Calu3 (cell line): ENCODE results near the gene IDI2. TPM values are rescaled to one million over a fixed set of nuclear protein-coding genes. Genes with fewer than 3 reads are reported as not detected.

ENCODE experiments used
- BruUV-seq: library from RNA; stranded (reverse); fragments of 400-500 nt; replicated peaks from 2 replicates; lab custom pipeline; 2021; lab: Mats Ljungman, UMichigan
- CTCF ChIA-PET: fragments of 300-600 bp; sonication (Branson Sonifier 250); formaldehyde crosslinking; loops from one replicate; lab custom pipeline; 2022; ENCODE audit warnings: antibody characterized with exemption; lab: Charles Lee
- DNase-seq: peaks from one replicate; pipeline ENCODE4 v3.0.0; 2022
- H3K27ac Mint-ChIP-seq: one replicate; pipeline ENCODE4 v1.8.0; 2022; ENCODE audit warnings: mixed read lengths; ENCODE audit not compliant: unreplicated experiment
- H3K27me3 Mint-ChIP-seq: one replicate; pipeline ENCODE4 v1.8.0; 2022; ENCODE audit warnings: mixed read lengths; ENCODE audit not compliant: unreplicated experiment
- H3K36me3 Mint-ChIP-seq: one replicate; pipeline ENCODE4 v1.8.0; 2022; ENCODE audit warnings: mild to moderate bottlenecking, moderate library complexity, mixed read lengths; ENCODE audit not compliant: insufficient read depth, unreplicated experiment
- H3K4me1 Mint-ChIP-seq: one replicate; pipeline ENCODE4 v1.8.0; 2022; ENCODE audit warnings: mild to moderate bottlenecking, low read depth, mixed read lengths; ENCODE audit not compliant: unreplicated experiment
- H3K4me3 Mint-ChIP-seq: one replicate; pipeline ENCODE4 v1.8.0; 2022; ENCODE audit warnings: mild to moderate bottlenecking, low read depth, moderate library complexity, mixed read lengths; ENCODE audit not compliant: unreplicated experiment
- H3K9me3 Mint-ChIP-seq: one replicate; pipeline ENCODE4 v1.8.0; 2022; ENCODE audit warnings: low read depth, mixed read lengths; ENCODE audit not compliant: unreplicated experiment
- intact Hi-C: fragments of 100-400 bp; cut with micrococcal nuclease; formaldehyde crosslinking; loops from one replicate; pipeline ENCODE4 v1.10.0; 2022; ENCODE audit not compliant: unreplicated experiment
- total RNA-seq: library from RNA; stranded (reverse); gene quantifications from 2 replicates; pipeline ENCODE4 v1.2.3, GENCODE V29; 2022
- TF ChIP-seq, protein P1 (sequence below): fragments of 200-600 bp; IDR thresholded peaks from one replicate; pipeline ENCODE4 v1.8.0; 2022; ENCODE audit warnings: antibody characterized with exemption; ENCODE audit not compliant: unreplicated experiment

The IDI2 gene
- total RNA-seq, 1 experiment from 2014 or later, result not detected

DNA sequence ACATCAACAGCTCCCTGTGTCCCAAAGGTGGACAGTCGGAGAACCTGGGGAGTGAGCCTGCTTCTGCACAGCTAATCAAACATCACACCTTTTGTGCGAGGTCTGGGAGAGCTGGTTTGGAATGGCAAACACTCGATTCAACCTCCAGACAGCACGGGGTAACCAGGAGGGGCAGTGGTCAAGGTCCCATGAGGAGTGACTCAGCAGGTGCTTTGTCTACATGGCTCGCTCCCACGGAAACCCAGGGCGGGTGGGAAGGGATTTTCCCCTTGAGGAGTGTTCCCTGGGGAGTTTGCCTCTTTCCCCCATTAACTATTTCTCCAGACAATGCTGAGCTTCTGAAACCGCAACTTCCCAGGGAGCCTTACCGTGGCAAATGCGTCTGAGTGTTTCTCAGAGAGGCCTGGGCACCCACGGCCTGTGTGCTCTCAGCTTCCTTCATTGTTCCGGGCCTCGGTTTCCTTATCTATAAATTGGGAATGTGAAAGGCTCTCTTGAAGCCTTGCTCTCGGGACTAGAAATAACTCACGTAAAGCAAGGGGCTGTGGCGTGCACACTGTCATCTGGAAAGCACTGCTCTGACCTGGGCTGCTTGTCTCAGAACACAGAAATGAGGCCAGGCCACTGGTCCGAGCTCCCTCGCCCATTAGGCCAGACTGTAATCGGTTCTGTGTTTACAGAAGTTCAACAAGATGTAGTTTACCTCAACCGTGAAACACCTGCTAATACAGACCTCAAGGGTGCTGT lies 51.4 kb downstream of the IDI2 start:
- TSS peak; percentile 78 for BruUV-seq
- peak; percentile 79 for DNase-seq
- intact Hi-C loops, result loop anchor here (1.0 kb wide), 1 partner anchor 10 kb away; no protein-coding TSS in a partner anchor
- Mint-ChIP-seq H3K36me3 (peaks cover 31% of the 10 kb centered on the region), H3K27me3 (no peaks in the 10 kb centered on the region), H3K4me3 (no peak overlapping the region), H3K27ac (peak overlapping the region; percentile 91), H3K9me3 (peaks cover 11% of the 10 kb centered on the region), H3K4me1 (peaks cover 49% of the 10 kb centered on the region)
- TF ChIP-seq, protein P1, sequence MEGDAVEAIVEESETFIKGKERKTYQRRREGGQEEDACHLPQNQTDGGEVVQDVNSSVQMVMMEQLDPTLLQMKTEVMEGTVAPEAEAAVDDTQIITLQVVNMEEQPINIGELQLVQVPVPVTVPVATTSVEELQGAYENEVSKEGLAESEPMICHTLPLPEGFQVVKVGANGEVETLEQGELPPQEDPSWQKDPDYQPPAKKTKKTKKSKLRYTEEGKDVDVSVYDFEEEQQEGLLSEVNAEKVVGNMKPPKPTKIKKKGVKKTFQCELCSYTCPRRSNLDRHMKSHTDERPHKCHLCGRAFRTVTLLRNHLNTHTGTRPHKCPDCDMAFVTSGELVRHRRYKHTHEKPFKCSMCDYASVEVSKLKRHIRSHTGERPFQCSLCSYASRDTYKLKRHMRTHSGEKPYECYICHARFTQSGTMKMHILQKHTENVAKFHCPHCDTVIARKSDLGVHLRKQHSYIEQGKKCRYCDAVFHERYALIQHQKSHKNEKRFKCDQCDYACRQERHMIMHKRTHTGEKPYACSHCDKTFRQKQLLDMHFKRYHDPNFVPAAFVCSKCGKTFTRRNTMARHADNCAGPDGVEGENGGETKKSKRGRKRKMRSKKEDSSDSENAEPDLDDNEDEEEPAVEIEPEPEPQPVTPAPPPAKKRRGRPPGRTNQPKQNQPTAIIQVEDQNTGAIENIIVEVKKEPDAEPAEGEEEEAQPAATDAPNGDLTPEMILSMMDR, result no peak
- CTCF ChIA-PET, result interaction anchor here (2.1 to 2.2 kb wide), 2 partner anchors 10 to 12 kb away, joined by 10 to 12 read pairs; no protein-coding TSS in a partner anchor

DNA sequence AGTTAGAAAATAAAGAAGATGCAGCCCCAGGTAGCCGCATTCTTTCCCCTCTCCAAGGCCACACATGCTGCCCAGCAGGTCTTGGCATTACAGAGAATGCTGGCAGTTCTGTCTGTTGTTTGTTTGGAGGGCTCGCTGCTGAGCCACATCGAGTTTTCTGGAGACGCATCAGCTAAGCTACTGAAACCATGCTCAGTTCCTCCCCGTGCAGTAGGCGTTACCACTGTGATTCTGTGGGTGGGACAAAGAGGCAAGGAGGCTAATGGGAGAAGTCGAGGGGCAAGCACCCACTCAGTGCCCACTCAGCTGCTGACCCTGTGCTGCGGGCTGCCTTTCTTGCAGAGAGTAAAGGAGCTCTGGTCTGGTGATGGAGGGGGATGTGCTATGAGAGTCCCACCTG lies 52.9 kb downstream of the IDI2 start:
- intact Hi-C loops, result no loop called here
- peak overlapping the region; percentile 70 for H3K27ac Mint-ChIP-seq

DNA sequence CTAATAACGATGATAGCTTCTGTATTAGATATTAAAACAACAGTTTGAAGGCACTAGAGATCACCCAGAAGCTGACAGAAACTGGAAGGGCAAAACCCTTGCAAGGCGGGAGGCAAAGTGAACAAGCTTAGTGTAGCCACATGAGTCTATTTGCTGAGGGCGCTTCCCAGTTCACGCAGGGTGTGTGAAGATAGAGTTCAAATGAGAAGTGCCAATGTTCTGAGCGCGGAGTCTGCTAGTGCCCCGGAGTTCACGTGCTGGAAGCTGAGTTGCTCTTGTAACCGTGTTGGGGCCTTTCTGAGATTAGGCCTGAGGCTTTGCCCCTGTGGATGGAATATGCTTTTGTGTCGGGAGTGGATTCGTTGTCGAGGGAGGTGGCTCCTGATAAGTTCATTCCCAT lies 54.0 kb downstream of the IDI2 start:
- Mint-ChIP-seq H3K27me3 (no peaks in the 10 kb centered on the region), H3K4me1 (peaks cover 55% of the 10 kb centered on the region), H3K27ac (peak overlapping the region; percentile 70), H3K9me3 (peaks cover 3% of the 10 kb centered on the region), H3K4me3 (peak overlapping the region; percentile 32), H3K36me3 (peaks cover 29% of the 10 kb centered on the region)
- CTCF ChIA-PET, result interaction anchor here (1.4 to 2.2 kb wide), 2 partner anchors 12 to 15 kb away, joined by 4 to 10 read pairs; no protein-coding TSS in a partner anchor
- DNase-seq, result no peak
- intact Hi-C loops, result loop anchor here (1.0 kb wide), 1 partner anchor 15 kb away; no protein-coding TSS in a partner anchor
- TF ChIP-seq, protein P1, result no peak
- no TSS peak for BruUV-seq

More for the DNA sequence above, 52.9 kb downstream of the IDI2 start:
- no peak for DNase-seq
- peaks cover 3% of the 10 kb centered on the region for H3K9me3 Mint-ChIP-seq
- no peaks in the 10 kb centered on the region for H3K27me3 Mint-ChIP-seq
- H3K4me1 Mint-ChIP-seq, result peaks cover 55% of the 10 kb centered on the region
- peaks cover 31% of the 10 kb centered on the region for H3K36me3 Mint-ChIP-seq
- TF ChIP-seq, protein P1, result no peak
- BruUV-seq, result no TSS peak
- H3K4me3 Mint-ChIP-seq, result no peak overlapping the region
- CTCF ChIA-PET, result interaction anchor here (2.1 to 2.2 kb wide), 2 partner anchors 11 to 14 kb away, joined by 10 to 12 read pairs; no protein-coding TSS in a partner anchor

DNA sequence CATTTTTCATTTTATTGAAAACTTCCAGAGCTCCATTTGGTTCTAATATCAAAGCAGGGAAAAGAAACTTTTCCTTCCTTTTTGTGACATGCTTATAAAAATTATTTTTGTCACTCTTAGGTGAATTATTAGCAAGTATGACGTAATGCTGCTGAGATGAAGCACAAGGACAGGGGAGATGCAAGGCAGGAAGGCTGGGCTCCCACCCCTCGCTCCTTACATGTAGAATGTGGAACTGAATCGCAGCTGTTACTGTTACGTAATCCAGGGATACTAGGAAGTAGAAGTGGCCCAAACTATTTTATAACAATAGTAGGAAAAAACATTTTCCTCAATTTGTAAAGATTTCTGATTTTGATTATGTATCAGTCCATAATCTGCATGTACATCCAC lies 54.5 kb downstream of the IDI2 start:
- TSS peak; percentile 36 for BruUV-seq
- no peaks in the 10 kb centered on the region for H3K27me3 Mint-ChIP-seq
- TF ChIP-seq, protein P1, result no peak
- intact Hi-C loops, result loop anchor here (1.0 kb wide), 1 partner anchor 15 kb away; no protein-coding TSS in a partner anchor
- H3K9me3 Mint-ChIP-seq, result no peaks in the 10 kb centered on the region
- CTCF ChIA-PET, result interaction anchor here (0.6 to 2.2 kb wide), 3 partner anchors 12 to 247 kb away, joined by 4 to 10 read pairs (median 7); no protein-coding TSS in a partner anchor
- H3K4me3 Mint-ChIP-seq, result peak overlapping the region; percentile 32
- H3K27ac Mint-ChIP-seq, result peak overlapping the region; percentile 70
- peaks cover 55% of the 10 kb centered on the region for H3K4me1 Mint-ChIP-seq
- H3K36me3 Mint-ChIP-seq, result peaks cover 24% of the 10 kb centered on the region
- no peak for DNase-seq
